ENCODE measurements around the gene R3HCC1L. TPM values are rescaled to one million over a fixed set of nuclear protein-coding genes. Genes with fewer than 3 reads are reported as not detected.

R3HCC1L gene
- total and polyA plus RNA-seq, 2 donors (not counting 1 experiment from before 2014, with no cell fraction given): 11.6 to 25.1 TPM

DNA sequence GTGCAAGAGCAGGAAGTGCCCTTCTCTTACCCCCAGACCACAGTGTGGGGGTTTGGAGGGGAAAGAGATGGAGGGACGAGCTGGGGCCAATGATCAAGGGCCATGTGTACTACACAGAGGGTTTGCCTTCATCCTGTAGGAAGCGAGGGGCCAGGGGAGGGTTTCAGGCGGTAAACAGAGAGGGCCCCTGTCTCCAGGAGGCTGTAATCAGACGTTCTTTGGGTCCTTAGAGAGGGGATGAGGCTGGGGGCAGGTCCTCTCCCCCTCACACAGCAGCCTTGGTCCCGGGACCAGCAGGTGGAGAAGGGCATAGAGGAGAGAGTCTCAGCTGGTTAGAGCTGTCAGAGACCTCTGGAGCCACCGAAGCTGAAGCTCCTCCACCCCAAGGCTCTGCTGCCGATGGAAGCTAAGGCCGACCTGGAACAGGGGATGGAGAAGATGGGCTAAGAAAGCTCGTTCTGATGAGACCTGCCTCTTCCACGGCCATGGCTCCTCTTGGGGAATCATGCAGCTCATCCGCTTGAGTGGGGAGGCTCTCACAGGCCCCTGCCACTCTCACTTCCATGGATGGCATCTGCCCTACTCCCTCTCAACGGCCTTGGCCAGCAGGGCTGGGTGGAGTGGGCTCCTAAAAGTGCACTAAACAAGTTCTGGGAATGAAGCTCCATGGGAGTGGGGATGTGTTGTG lies 130.1 kb downstream of the R3HCC1L start:
- Mint-ChIP-seq H3K27ac (no peak overlapping the region), H3K4me3 (no peak overlapping the region), H3K27me3 (peaks cover 19% of the 10 kb centered on the region), H3K9me3 (ENCODE audit: insufficient read depth) (no peaks in the 10 kb centered on the region), H3K4me1 (peaks cover 8% of the 10 kb centered on the region)
- ChIA-PET CTCF (no interaction called here), POLR2A (no interaction called here)
- no peak for ATAC-seq (ENCODE audit: low read depth)
- no peaks in the 10 kb centered on the region for H3K79me2 ChIP-seq (ENCODE audit: control insufficient read depth, insufficient read depth, low read length)
- peaks cover 0 to 18% (median 6%) of the 10 kb centered on the region in 4 experiments for H3K27me3 ChIP-seq (replicated peaks in 1 of 4; ENCODE audit: control extremely low read depth in 1 of 4, control insufficient read depth in 3 of 4, insufficient read depth in 4 of 4, low read length in 3 of 4)
- no peak overlapping the region for H3K4me3 ChIP-seq (ENCODE audit: control extremely low read depth in 1 of 5, extremely low read depth in 1 of 5, insufficient read depth in 1 of 5, low read depth in 2 of 5, low read length in 4 of 5)
- no peak overlapping the region for H3K4me2 ChIP-seq (replicated peaks; ENCODE audit: low read depth, low read length, poor library complexity, severe bottlenecking)
- intact Hi-C loops (cut with micrococcal nuclease): no loop called here
- no peaks in the 10 kb centered on the region for H3K36me3 ChIP-seq (replicated peaks in 1 of 2; ENCODE audit: control extremely low read depth in 1 of 2, control insufficient read depth in 1 of 2, extremely low read depth in 1 of 2, insufficient read depth in 2 of 2, low read length in 1 of 2)
- no peak for TF ChIP-seq EZH2 (IDR thresholded peaks at IDR 0.05; ENCODE audit: borderline replicate concordance, insufficient read depth, low read depth, low read length, poor library complexity, severe bottlenecking)
- no peak for TF ChIP-seq CTCF (IDR thresholded peaks at IDR 0.05)
- H2AFZ ChIP-seq (ENCODE audit: insufficient read depth, low read depth, low read length, poor library complexity, severe bottlenecking): no peak overlapping the region
- no peak overlapping the region for H3K9ac ChIP-seq (ENCODE audit: low read length)
- no peak overlapping the region for H3K27ac ChIP-seq (ENCODE audit: low read length in 2 of 2)
- WGBS (ENCODE audit: insufficient coverage): 100% methylated on average over 1 of the region's 12 CpGs
- no peak for DNase-seq
- H4K20me1 ChIP-seq (ENCODE audit: control insufficient read depth, insufficient read depth, low read length, poor library complexity, severe bottlenecking): no peaks in the 10 kb centered on the region
- H3K4me1 ChIP-seq (ENCODE audit: control insufficient read depth in 2 of 2, insufficient read depth in 2 of 2, low read length in 2 of 2): peaks cover 5 to 11% of the 10 kb centered on the region in 2 donors
- peaks cover 0 to 4% (median 0%) of the 10 kb centered on the region in 3 donors for H3K9me3 ChIP-seq (ENCODE audit: control extremely low read depth in 1 of 3, control insufficient read depth in 2 of 3, insufficient read depth in 1 of 3, low read length in 2 of 3)
